EH (cell line): Measurements from ENCODE around the gene IFIT1.
"Not testable (repeated sequence)": the region's sequence is repeated elsewhere in the genome, so short reads cannot be mapped to it uniquely, and the experiment has no call there.

Experiments
- DNase-seq: peaks from one replicate; pipeline ENCODE4 v3.0.0-alpha.2; 2015; ENCODE audit warnings: low read depth

IFIT1 gene

DNA sequence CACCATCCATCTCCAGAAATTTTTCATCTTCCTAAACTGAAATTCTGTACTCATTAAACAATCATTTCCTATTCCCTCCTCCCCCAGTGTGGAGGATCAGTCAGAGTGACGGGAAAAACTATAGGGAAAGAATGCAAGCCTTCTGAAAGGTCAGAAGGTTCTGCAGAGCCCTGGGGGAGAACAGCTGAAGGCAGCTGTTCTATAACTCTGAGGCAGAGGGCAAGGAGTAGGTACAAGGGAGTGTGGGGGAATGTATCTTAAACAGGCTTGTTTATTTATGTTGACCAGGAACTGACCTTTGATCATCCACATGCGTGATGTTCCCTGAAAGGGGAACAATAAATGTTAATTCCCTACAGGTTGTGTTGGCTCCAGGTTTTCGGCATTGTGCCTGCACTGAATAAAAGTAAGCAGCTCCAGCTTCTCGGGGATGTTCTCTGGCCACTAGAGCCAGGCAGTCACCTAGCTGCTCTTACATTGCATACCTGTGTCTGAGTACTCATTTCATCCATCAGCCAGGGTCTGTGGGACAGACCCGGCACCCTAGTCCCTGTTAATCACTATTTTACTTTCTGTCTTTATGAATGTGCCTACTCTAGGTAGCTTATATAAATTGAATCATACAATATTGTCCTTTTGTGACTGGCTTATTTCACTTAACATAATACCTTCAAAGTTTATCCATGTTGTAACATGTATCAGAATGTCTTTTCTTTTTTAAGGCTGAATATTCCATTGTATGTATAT lies 5.8 kb downstream of the IFIT1 start:
- DNase-seq, result peak; percentile 75

DNA sequence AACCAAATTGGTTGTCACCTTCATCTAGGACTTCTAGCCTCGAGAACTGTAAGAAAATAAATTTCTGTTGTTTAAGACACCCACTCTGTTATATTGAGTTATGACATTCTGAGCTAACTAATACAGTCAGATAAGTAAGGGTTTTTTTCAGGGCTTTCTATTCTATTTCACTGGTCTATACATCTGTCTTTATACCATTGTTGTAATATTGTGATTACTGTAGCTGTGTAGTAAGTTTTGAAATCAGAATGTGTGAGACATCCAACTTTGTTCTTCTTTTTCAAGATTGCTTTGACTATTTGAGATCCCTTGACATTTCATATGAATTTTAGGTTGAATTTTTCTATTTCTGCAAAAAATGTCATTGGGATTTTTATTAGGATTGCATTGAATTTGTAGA lies 7.5 kb downstream of the IFIT1 start:
- no peak for DNase-seq

DNA sequence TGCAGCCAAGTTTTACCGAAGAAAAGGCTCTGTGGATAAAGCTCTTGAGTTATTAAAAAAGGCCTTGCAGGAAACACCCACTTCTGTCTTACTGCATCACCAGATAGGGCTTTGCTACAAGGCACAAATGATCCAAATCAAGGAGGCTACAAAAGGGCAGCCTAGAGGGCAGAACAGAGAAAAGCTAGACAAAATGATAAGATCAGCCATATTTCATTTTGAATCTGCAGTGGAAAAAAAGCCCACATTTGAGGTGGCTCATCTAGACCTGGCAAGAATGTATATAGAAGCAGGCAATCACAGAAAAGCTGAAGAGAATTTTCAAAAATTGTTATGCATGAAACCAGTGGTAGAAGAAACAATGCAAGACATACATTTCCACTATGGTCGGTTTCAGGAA lies 10.6 kb downstream of the IFIT1 start:
- no peak for DNase-seq

DNA sequence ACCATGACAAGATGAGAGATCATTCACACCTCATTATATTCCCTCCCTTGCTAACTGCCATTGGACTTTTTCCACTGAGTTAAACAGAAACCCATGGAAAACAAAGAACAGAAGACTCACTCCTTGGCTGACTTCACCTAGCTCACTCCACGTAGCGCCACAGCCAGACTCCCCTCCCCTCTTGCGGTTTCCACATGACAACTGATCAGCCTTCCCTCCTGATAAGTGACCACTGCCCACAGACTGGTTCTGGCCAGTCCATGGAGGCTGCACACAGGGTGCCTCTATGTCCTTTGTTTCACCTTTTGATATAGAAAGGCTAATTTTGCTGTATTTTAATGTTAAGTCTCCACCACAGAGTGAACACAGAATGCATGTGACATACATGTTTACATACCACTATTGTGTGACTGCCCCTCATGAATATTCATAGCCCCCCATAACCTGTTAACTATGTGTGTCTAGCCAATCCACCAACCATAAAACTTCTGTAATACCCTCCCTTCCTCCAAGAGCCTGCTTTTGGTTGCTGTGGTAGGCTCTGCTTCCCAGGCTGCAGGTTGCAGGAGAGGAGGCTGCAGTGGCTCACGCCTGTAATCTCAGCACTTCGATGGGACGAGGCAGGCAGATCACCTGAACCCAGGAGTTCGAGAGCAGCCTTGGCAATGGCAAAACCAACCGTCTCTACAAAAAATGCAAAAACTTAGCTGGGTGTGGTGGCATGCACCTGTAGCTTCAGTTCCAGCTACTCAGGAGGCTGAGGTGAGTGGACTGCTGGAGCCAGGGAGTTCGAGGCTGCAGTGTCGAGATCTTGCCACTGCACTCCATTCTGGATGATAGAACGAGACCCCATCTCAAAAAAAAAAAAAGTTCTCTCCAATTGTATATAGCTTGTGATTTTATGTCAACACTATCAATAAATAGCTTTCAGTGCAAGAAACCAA lies 12.0 kb downstream of the IFIT1 start:
- DNase-seq, result no peak

DNA sequence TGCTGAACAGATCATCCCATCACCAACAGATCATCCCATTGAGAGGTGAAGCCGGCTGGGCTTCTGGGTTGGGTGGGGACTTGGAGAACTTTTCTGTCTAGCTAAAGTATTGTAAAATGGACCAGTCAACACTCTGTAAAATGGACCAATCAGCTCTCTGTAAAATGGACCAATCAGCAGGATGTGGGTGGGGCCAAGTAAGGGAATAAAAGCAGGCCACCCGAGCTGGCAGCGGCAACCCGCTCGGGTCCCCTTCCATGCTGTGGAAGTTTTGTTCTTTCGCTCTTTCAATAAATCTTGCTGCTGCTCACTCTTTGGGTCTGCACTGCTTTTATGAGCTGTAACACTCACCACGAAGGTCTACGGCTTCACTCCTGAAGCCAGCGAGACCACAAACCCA lies 13.8 kb downstream of the IFIT1 start:
- not testable (repeated sequence) for DNase-seq

DNA sequence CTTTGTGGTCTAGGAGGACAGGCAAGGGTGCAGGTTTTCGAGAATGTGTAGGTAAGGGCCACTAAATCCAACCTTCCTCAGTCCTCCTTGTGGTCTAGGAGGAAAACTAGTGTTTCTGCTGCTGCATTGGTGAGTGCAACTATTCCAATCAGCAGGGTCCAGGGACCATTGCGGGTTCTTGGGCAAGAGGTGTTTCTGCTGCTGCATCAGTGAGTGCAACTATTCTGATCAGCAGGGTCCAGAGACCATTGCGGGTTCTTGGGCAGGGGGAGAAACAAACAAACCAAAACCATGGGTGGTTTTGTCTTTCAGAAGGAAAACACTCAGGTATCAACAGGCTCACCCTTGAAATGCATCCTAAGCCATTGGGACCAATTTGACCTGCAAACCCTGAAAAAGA lies 15.4 kb downstream of the IFIT1 start:
- not testable (repeated sequence) for DNase-seq

DNA sequence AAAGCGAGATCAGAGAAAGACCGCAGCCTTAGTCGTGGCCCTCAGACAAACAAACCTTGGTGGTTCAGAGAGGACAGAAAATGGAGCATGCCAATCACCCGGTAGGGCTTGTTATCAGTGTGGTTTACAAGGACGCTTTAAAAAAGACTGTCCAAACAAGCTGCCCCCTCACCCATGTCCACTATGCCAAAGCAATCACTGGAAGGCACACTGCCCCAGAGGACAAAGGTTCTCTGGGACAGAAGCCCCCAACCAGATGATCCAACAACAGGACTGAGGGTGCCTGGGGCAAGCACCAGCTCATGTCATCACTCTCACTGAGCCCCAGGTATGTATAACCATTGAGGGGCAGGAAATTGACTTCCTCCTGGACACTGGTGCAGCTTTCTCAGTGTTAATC lies 16.9 kb downstream of the IFIT1 start:
- DNase-seq, result not testable (repeated sequence)

DNA sequence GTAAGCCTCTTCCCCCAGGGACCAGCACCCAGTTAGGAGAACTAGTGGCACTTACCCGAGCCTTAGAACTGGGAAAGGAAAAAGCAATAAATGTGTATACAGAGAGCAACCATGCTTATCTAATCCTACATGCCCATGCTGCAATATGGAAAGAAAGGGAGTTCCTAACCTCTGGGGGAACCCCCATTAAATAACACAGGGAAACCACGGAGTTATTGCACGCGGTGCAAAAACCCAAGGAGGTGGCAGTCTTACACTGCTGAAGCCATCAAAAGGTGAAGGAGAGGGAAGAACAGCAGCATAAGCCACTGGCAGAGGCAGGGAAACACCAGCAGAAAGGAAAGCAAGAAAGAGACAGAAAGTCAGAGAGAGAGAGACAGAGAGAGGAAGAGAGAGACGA lies 18.1 kb downstream of the IFIT1 start:
- DNase-seq, result not testable (repeated sequence)

DNA sequence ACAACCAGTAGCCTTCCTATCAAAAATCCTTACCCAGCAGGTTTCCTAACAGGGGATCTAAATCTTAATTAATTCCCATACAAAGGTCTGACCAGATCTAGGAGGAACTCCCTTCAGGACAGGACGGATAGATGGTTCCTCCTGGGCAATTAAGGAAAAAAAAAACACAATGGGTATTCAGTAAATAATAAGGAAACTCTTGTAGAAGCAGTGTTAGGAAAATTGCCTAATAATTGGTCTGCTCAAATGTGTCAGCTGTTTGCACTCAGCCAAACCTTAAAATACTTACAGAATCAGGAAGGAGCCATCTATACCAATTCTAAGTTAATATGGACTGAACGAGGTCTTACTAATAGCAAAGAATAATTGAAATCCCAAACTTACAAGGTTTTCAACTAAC lies 18.7 kb downstream of the IFIT1 start:
- DNase-seq, result not testable (repeated sequence)

DNA sequence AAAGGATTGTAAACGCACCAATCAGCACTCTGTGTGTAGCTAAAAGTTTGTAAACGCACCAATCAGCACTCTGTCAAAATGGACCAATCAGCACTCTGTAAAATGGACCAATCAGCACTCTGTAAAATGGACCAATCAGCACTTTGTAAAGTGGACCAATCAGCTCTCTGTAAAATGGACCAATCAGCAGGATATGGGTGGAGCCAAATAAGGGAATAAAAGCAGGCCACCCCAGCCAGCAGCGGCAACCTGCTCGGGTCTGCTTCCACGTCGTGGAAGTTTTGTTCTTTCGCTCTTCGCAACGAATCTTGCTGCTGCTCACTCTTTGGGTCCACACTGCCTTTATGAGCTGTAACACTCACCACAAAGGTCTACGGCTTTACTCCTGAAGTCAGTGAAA lies 19.9 kb downstream of the IFIT1 start:
- not testable (repeated sequence) for DNase-seq

DNA sequence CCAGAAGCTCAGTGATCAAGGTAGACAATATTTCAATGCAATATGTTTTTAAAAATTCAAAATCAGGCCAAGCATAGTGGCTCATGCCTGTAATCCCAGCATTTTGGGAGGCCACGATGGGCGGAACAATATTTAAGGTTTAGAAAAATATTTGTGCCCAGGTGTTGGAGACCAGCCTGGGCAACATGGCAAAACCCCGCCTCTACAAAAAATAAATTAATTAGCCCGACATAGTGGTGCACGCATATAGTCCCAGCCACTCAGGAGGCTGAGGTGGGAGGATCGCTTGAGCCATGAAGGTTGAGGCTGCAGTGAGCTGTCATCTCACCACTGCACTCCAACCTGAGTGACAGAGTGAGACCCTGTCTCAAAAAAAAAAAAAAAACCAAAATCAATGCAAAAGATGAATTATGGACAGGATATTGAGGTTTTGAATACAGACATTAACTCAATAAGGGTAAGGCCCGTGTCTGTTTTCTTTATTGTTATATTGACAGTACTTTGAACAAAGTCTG lies 21.0 kb downstream of the IFIT1 start:
- DNase-seq, result no peak

DNA sequence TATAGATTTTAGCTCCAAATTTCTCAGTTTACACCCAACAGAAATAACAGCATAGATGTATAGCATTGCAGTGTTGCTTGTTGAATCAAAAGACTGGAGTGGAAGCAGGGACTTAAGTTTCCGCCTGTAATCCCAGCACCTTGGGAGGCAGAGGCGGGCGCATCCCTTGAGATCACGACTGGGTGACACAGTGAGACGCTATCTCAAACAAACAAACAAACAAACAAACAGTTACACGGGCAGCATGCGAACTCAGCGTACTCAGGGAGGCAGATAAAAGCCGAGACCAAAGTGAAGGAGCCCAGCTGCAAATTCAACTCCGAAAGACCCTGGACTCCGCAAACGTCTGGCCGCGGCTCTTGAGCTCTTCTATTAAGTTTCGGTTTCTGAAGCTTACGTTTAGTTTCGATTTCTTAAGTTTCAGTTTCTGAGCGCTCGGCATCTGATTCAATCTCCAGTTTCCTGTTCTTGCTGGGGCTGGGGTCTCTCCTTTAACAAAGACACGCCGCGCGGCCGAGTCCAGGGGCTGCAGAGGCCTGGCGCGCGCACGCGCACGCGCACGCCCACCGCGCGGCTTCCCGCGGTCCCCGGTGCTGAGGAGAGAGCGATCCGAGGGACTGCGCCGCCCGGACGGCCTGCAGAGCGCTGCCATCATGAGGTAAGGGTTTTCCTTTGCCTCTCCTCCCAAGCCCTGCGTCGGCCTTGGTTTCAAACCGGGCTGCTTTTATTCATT lies 21.9 kb downstream of the IFIT1 start, which contains the start of gene IFIT5:
IFIT5 (plus strand) TSS at position 423 of the 733 bp plus-strand sequence; CDS start at position 654, 231 bp downstream.
- peak; percentile 79 for DNase-seq

DNA sequence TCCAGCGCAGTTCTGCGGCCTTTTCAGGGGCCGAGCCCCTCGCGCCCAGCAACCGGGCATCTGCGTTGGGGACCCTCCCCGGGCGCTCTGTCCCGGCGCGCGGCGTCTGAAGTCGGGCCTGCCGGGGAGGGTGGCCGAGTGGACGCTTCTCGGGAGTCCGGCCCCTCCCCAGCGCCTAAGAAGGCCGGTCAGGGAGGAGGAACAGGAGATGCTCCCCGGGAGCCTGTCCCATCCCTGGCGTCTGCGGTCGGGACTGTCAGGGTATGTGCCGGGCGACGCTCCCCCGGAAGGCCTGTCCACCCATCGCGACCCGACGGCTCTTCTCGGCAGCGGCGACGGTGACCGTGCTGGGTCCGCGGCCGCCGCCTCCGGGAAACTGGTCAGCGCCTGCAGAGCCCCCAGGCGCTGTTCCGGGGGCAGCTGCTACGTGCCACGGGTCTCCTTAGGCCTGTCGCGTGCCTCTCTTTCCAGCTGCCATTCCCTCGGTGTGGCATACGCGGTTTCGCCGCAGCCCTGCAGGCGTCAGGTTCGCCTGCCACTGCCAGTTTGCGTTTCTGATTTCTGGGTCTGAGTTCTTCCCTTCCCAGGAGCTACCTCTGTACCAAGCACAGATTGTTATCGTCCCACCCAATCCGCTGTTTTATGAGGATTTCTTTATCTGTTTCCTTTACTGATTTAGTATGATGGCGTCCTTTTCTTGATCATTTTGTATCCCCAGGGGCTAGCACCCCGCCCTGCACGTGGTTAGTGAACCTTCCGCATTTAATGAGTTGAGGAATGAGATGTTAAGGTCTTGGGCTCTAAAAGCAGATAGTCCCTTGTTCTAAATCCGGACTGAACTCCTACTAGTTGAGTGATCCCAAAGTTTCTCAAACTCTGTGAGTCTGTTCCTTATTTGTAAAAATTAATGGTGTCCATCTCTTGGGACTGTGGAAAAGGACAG lies 22.7 kb downstream of the IFIT1 start:
- peak; percentile 73 for DNase-seq

DNA sequence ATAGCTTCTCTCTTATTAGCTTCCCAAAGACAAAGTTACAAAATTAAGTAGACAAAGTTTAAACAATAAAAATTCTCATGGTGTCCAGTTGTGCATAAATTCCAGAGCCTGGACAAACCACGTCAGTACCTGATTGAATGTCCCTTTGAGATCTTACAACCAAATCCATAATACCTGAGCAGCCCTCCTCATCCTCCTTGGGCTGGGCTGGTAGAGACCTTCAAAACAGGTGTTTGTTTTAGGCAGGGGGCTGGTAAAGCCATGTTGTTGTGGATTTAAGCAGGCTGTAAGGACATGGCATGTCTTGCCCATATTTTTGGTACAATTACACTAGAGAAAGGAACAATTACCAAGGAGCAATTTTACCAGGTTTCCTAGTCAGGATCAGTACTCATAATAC lies 24.0 kb downstream of the IFIT1 start:
- DNase-seq, result no peak

DNA sequence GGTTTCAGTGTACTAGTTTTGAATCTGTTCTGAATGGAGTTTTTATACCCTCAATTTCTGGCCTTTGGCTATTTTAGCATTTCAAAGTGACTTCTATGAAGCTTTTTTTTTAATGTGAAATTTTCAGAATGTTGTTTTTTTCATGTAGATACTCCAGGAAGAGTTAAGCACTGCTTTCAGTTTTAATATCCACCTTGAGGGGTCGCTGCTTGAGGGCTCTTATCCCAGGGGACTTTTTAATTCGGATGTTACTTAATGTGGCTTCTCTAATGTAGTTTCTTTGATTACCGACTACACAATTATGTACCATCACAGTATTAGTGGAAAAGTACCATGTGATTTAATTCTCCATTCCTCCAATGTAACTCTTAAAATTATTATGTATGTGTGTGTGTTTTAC lies 27.1 kb downstream of the IFIT1 start:
- peak; percentile 40 for DNase-seq

DNA sequence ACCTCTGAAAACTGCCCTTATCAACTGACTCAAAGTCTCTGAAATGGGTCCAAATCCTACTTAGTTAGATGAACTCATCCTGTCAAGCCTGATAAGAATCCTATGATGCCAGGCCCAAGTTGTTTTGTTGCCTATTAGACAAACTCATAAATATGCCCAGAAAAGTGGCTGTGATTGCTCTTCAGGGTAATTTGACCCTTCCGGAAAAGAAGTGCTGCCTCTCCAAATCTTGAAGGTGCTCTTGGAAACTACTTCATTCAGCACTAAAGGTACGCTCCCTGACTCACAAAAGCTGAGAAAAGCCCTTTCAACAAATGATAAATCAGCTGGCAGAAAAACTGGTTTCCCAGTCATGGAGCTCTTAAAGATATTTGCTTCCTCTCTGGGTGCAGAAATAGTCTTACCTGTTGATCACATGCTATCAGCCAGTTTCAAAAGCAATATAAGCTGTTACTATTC lies 28.6 kb downstream of the IFIT1 start:
- no peak for DNase-seq

DNA sequence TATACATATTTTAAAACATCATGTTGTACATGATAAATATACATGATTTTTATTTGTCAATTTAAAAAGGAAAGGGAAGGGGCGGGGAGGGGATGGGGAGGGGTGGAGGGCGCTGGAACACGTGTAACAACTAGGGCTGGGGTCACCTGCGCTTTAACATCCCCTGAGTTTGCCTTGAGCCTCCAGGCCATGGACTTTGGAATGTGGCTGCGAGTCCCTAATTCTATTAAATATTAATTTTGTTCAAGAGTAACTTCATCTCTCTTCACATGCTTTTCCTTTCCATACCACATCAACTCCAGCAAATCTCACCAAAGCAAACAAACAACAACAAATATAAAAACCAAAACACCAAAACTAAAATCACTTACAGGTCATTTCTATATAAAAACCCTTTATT lies 32.6 kb downstream of the IFIT1 start:
- no peak for DNase-seq

DNA sequence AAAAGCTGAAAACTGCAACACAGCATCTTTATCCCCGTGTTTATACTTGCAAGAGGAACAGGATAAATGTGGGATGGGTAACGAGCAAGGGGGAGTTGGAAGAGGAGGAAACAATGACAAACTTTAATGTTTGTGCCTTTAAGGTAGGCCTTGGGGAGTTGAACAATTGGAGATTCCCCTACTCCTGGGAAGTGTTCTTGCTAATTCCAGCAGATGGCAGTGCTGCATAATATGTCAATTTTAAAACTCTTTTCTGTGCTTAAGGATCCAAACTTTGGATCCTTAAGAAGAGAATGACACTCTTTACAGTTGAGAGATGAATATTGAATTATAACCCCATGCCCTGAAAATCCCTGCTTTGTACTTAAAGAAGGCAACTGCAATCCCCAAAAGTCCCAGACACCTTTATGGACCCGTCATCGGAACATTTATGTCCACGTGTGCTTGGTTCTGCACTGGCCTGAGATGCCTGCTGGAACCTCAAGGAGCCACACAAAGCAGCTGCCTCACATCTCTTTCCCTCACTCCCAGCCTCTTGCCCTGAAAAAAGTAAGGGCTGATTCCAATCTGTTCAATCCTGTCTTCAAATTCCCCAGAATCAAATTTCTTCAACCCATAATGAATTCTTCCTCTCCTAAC lies 33.9 kb downstream of the IFIT1 start:
- DNase-seq, result peak; percentile 73

DNA sequence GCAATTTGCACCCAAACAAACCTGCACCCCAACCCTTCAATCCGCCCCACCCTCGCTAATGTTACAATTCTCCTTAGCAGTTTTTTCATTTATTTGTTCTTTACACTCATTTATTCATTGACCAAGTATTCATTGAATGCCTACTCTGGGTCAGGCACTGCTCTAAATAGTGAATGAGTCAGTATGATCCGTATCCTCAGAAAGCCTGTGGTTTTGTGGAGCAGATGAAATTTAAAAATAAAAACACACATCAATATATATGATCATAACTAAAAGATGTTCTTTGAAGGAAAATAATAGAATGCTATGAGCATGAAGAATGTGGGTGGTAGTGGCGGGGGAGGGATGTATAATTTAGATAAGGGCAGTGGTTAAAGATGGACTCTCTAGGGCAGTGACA lies 35.2 kb downstream of the IFIT1 start:
- peak; percentile 81 for DNase-seq

DNA sequence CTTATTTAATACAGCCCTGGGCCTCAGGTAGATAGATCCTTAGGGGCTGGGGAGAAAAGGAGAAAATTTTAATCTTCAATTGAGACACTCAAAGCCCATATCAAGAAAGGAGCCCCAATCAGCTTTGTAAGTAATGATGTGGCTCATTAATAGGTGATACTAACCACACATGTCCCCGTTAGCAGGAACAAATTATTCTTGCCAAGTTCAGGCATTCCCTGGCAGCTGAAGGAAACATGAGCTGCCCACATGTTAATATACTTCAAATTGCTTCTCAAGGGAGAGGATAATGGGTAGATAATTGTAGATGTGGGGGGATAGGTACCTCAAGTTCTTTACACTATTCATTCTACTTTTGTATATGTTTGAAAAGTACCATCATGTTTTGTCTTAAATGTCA lies 36.5 kb downstream of the IFIT1 start:
- no peak for DNase-seq
